Activated gamma-delta T cell treated with Interleukin-2 at 50 U/mL for 16 hours (primary cell): ENCODE measurements around the gene EWSR1.
"Not testable (repeated sequence)": the region's sequence is repeated elsewhere in the genome, so short reads cannot be mapped to it uniquely, and the experiment has no call there.

Source experiments
- DNase-seq: peaks from one replicate; pipeline ENCODE4 v3.0.0-alpha.2; 2020

The EWSR1 gene

GRCh38 chr22:29341056-29341848 is 73.2 kb downstream of the EWSR1 start:
- no peak for DNase-seq

GRCh38 chr22:29341849-29342127 is 73.7 kb downstream of the EWSR1 start:
- DNase-seq: no peak

DNA sequence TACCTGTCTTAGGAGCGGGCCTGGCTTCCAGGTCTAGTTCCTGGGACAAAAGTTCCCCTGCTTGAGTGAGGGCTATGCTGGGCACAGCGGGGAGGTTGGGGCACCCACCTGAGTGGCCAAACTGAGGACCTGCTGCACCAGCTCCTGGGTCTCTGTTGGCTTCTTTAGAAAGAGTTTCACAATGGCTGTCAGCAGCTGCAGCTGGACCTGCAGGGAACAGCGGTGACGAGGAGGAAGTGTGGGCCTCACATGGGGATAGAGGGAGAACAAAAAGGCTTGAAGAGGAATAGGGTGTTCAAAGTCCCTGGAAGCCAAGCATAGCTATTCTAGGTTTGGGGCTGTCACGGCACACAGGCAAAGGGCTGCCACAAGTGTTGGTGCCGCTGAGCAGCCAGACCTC is 74.1 kb downstream of the EWSR1 start:
- no peak for DNase-seq

DNA sequence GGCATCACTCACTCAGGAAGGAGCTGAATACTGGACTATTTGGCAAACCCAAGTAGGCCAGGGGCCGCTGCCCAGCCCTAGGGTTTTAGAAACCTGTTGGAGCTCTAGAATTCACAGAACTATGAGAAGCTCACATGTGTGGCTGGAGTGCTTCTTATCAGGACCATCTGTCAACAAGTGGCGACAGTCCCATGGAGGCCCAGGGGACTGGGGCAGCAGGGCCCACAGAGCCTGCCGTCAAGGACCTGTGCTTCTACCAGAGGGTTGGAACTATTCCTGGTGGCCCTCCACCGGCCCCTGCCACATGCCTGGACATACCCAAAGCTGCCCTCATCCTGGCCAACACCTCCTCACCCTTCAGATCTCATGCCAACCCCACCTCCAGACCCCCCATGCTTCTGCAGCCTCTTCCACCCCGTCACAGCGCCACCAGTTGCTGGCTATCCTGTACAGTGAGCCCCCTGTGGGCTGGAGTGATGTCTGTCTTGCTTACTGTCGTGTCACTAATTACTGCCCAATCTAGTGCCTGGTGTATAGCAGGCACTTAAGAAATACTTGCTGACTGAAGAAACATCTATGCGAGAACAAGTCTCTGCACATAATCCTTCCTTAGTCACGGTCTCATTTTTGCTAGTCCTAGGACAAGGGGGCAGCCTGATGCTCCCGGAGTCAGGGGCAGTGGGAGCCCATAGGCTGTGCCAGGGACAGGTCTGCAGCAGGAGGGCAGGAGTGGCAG is 74.7 kb downstream of the EWSR1 start:
- no peak for DNase-seq

GRCh38 chr22:29343313-29343805 is 75.3 kb downstream of the EWSR1 start:
- DNase-seq: no peak

GRCh38 chr22:29344137-29344536 is 76.1 kb downstream of the EWSR1 start:
- DNase-seq: no peak

GRCh38 chr22:29344889-29345288 is 76.8 kb downstream of the EWSR1 start:
- not testable (repeated sequence) for DNase-seq

DNA sequence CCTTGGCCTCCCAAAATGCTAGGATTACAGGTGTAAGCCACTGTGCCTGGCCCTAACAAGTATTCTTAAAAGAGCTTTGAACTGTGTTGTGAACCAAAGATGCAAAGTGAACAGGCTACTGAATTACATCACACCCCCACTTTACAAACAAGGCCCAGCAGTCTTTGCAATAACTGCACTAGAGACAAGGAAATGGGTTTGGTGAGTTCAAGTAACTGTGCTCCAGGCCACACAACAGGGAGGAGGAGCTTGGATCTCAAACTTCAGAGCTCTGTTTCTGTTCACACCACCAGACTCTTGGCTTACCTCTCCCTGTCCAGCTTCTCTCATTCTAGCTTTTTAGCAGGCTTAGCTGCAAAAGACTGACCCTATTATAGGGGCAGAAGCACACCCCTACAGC is 77.9 kb downstream of the EWSR1 start:
- DNase-seq: no peak

DNA sequence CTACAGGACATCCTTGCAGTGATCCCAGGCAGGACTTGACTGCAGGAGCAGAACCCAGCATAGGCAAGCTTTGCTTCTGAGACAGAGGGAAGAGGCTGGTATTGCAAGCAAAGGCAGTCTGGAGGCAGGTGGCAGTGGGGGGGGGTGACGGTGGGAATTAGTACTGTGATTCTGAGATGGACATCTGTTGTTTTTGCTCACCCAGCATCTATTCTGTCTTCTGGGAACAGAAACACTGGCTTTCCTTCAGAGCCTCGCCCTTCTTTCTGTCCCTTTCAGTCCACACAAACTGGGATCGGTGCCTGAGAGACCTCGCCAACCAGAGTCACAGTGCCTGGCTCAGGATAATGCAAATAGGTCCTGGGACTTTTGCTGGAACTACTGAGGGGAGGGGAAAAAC is 78.6 kb downstream of the EWSR1 start:
- no peak for DNase-seq

- no peak for DNase-seq
Measured at GRCh38 chr22:29348041-29348440, 80.0 kb downstream of the EWSR1 start.

GRCh38 chr22:29348956-29349355 is 80.9 kb downstream of the EWSR1 start:
- no peak for DNase-seq
